ENCODE results near the gene AHRR.

- TF ChIP-seq COPS2 (conservative IDR thresholded peaks at IDR 0.05) (no peak), MYBL2 (IDR thresholded peaks at IDR 0.05; ENCODE audit: low read depth) (no peak), MYBL2 (CRISPR knock-in tag; IDR thresholded peaks at IDR 0.05; ENCODE audit: borderline replicate concordance) (no peak), ZBTB12 (CRISPR knock-in tag; IDR thresholded peaks at IDR 0.05) (no peak), ZBTB11 (CRISPR knock-in tag; IDR thresholded peaks at IDR 0.05) (no peak)
Measured at GRCh38 chr5:425714-426113, 104.2 kb downstream of the AHRR start.
